Prostate gland (tissue), 2 donors: ENCODE data around the gene POP7. TPM values are rescaled to one million over a fixed set of nuclear protein-coding genes. Genes with fewer than 3 reads are reported as not detected.

Experiments
- DNase-seq: peaks from one replicate; pipeline ENCODE4 v3.0.0-alpha.2; 2019; ENCODE audit warnings: low spot score
- H3K27ac ChIP-seq, 2 donors: fragments of 200-600 bp; sonication (generic); 2 replicates each; pipeline ENCODE4 v1.5.1; 2017 to 2019
- H3K27me3 ChIP-seq: fragments of 200-600 bp; sonication (generic); replicated peaks from 2 replicates; pipeline ENCODE4 v1.5.1; 2019; ENCODE audit not compliant: insufficient read depth
- H3K36me3 ChIP-seq, 2 donors: fragments of 200-600 bp; sonication (generic); 1 replicate in 1 of 2; 2 replicates in 1 of 2; pipeline versions ENCODE4 v1.5.1 to v1.8.1; 2017 to 2019
- H3K4me1 ChIP-seq: fragments of 200-600 bp; sonication (generic); replicated peaks from 2 replicates; pipeline ENCODE4 v1.5.1; 2019
- H3K4me3 ChIP-seq, 2 donors: fragments of 200-600 bp; sonication (generic); 2 replicates each; pipeline ENCODE4 v1.5.1; 2017 to 2019
- H3K9me3 ChIP-seq: fragments of 200-600 bp; sonication (generic); 2 replicates; pipeline ENCODE4 v1.5.1; 2017
- POLR2A ChIP-seq: fragments of 450-650 bp; IDR thresholded peaks from one replicate; pipeline ENCODE4 v1.6.1; 2016; ENCODE audit warnings: antibody characterized with exemption, mild to moderate bottlenecking
- POLR2AphosphoS5 ChIP-seq: sonication (generic); formaldehyde crosslinking; IDR thresholded peaks from one replicate; pipeline ENCODE4 v1.6.1; 2017; ENCODE audit warnings: antibody characterized with exemption
- WGBS: methylation state at CpG from one replicate; pipeline ENCODE4 v1.1.5; 2018; 5-methylcytosine and 5-hydroxymethylcytosine counted together
- intact Hi-C: fragments of 100-400 bp; cut with DNase I; formaldehyde crosslinking; loops from one replicate; pipeline ENCODE4 v1.14.2; 2022
- total RNA-seq, 2 donors: library from RNA; depleted of rRNA; stranded (reverse); fragments of >200 nt; gene quantifications; one replicate each; pipeline ENCODE4 v1.1.0, GENCODE V29; 2016
- TF ChIP-seq, protein P1 (sequence below), 4 experiments: fragments of 200-600 bp in 2 of 4; fragments of 450-650 bp in 2 of 4; sonication (generic) in 2 of 4; IDR thresholded peaks; 1 replicate in 3 of 4; 2 replicates in 1 of 4; pipeline ENCODE4 v1.5.1; 2016 to 2019; ENCODE audit warnings: antibody characterized with exemption in 4 of 4, mild to moderate bottlenecking in 2 of 4, moderate library complexity in 2 of 4

The POP7 gene
- total RNA-seq, 2 donors from 2014 or later: 41.4 to 45.2 TPM

DNA sequence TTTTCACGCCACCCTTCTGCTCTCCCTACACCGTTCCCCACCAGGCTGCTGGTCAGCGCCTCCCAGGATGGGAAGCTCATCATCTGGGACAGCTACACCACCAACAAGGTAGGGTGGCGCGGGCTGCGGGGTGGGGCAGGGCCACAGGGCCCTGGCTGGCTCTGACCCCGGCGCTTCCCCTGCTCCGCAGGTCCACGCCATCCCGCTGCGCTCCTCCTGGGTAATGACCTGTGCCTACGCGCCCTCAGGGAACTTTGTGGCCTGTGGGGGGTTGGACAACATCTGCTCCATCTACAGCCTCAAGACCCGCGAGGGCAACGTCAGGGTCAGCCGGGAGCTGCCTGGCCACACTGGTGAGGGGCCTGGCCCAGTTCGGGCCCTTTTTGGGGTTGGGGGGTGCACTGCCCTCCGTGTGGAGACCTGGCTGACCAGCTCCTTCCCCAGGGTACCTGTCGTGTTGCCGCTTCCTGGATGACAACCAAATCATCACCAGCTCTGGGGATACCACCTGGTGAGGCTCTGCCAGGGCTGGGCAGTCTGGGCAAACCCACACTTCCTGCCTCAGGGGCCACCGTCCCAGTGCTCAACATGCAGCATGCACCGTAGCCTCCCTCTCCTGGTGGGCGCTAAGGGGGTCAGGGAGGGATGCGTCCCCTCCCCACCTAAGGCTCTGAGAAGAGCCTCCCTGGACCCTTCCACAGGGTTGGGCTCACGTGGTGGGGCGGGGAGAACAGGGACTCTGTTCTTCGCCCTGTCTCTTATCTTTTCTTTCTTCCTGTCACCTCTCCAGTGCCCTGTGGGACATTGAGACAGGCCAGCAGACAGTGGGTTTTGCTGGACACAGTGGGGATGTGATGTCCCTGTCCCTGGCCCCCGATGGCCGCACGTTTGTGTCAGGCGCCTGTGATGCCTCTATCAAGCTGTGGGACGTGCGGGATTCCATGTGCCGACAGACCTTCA lies 28.3 kb upstream of the POP7 start:
- H3K27ac ChIP-seq: peak overlapping the region; percentile 99

DNA sequence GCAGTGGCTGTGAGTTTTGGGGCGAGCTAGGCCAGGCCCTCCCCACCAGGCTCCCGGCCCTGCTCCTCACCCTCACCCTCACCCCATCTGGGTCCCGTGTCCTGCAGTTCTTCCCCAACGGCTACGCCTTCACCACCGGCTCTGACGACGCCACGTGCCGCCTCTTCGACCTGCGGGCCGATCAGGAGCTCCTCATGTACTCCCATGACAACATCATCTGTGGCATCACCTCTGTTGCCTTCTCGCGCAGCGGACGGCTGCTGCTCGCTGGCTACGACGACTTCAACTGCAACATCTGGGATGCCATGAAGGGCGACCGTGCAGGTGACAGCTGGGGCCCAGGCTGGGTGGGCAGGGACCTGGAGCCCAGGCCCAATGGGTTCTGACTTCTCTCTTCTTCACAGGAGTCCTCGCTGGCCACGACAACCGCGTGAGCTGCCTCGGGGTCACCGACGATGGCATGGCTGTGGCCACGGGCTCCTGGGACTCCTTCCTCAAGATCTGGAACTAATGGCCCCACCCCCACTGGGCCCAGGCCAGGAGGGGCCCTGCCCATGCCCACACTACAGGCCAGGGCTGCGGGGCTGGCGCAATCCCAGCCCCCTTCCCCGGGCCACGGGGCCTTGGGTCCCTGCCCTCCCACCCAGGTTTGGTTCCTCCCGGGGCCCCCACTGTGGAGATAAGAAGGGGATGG lies 27.5 kb upstream of the POP7 start:
- DNase-seq: no peak
- TF ChIP-seq POLR2A (no peak), POLR2AphosphoS5 (no peak)
- TF ChIP-seq, protein P1, sequence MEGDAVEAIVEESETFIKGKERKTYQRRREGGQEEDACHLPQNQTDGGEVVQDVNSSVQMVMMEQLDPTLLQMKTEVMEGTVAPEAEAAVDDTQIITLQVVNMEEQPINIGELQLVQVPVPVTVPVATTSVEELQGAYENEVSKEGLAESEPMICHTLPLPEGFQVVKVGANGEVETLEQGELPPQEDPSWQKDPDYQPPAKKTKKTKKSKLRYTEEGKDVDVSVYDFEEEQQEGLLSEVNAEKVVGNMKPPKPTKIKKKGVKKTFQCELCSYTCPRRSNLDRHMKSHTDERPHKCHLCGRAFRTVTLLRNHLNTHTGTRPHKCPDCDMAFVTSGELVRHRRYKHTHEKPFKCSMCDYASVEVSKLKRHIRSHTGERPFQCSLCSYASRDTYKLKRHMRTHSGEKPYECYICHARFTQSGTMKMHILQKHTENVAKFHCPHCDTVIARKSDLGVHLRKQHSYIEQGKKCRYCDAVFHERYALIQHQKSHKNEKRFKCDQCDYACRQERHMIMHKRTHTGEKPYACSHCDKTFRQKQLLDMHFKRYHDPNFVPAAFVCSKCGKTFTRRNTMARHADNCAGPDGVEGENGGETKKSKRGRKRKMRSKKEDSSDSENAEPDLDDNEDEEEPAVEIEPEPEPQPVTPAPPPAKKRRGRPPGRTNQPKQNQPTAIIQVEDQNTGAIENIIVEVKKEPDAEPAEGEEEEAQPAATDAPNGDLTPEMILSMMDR (IDR thresholded peaks at IDR 0.05): no peak
- Histone ChIP-seq H3K9me3 (no peaks in the 10 kb centered on the region), H3K4me3 (no peak overlapping the region), H3K36me3 (peaks cover 12 to 29% of the 10 kb centered on the region in 2 donors), H3K4me1 (peaks cover 17% of the 10 kb centered on the region), H3K27ac (peak overlapping the region; percentile 99), H3K27me3 (no peaks in the 10 kb centered on the region)
- intact Hi-C loops: loop anchor here (10.0 kb wide), 1 partner anchor 204 kb away; the partner anchor contains the start of gene TSC22D4
- 72% methylated on average over 35 of the region's 35 CpGs for WGBS

More for the DNA sequence above, 28.3 kb upstream of the POP7 start:
- intact Hi-C loops: loop anchor here (10.0 kb wide), 1 partner anchor 203 kb away; the partner anchor contains the start of gene TSC22D4
- WGBS: 86% methylated on average over 36 of the region's 36 CpGs
- Histone ChIP-seq H3K27me3 (no peaks in the 10 kb centered on the region), H3K4me3 (no peak overlapping the region), H3K4me1 (peaks cover 17% of the 10 kb centered on the region), H3K9me3 (no peaks in the 10 kb centered on the region), H3K36me3 (peaks cover 8 to 21% of the 10 kb centered on the region in 2 donors)
- DNase-seq: no peak
- TF ChIP-seq POLR2AphosphoS5 (no peak), POLR2A (no peak)
- TF ChIP-seq, protein P1 (IDR thresholded peaks at IDR 0.05): no peak

DNA sequence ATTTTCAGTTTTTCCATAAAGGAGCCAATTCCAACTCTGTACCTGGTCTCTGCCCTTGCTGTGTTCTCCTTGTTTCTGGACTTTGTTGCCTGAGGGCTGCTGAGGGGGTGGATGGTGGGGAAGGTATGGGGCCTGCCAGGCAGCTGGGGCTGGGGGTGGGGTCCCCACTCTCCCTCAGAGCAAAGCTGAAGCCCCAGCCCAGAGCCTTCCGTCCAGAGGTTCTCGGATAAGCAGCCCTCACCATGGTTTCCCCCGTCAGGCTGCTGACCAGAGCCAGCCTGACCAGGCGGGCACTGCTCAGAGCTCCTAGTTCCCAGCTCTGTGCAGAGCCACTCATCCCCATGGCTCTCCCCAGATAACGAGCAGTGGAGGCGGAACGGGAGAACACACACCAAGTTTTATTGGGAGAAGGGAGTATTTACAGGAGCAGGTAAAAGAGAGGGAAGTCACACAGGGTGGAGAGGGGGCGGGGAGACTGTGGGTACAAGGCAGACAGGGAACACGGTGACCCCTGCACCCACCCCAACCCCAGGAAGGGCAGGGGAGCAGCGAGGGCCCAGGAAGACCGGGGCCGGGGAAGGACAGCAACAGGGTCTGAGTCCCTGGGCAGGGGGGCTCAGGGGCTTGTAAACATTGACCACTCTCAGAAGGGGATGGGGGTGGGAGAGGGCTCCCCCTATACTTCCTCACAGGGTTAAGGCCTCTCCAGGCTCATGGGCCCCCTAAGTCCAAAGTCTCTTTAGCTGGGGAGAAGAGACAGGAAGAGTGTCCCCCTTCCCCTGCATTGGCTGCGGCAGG lies 26.6 kb upstream of the POP7 start:
- H3K27ac ChIP-seq: peak overlapping the region; percentile 99
- H3K4me1 ChIP-seq: peaks cover 17% of the 10 kb centered on the region
- WGBS: 26% methylated on average over 13 of the region's 13 CpGs
- DNase-seq: peak; percentile 74
- H3K9me3 ChIP-seq: no peaks in the 10 kb centered on the region
- TF ChIP-seq POLR2AphosphoS5 (peak; percentile 88), POLR2A (no peak)
- TF ChIP-seq, protein P1 (IDR thresholded peaks at IDR 0.05): no peak
- H3K36me3 ChIP-seq: peaks cover 17 to 38% of the 10 kb centered on the region in 2 donors
- no peak overlapping the region for H3K4me3 ChIP-seq
- H3K27me3 ChIP-seq: no peaks in the 10 kb centered on the region
- intact Hi-C loops: loop anchor here (10.0 kb wide), 1 partner anchor 205 kb away; the partner anchor contains the start of gene TSC22D4

DNA sequence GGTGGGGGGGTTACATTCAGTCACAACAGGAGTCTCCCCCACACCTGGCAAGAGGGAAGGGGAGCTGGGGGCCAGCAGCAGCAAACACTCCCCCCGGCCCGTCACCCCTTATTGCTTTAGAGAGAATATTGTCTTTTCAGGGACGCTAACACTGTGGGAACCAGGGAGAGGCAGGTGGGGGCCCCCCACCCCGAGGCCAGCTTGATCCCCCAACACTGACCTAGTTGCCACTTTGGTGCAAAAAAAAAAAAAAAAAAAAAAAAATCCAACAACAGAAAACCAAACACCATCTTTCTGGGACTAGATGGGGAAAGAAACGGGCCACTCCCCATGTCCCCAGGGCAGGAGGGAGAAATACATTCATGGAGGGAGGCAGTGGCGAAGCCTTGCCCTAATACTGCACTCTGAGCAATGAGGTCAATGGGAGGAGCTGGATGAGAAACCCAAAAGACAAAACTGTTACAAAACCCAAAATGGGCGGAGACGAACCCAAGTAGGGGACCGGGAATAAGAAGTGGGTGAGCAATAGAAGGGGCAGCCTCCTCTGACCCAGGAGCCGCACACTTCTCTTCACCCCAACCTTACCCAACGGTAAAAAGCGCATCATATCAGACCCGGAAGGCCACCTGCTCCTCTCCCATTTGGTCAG lies 25.9 kb upstream of the POP7 start:
- no peak for DNase-seq
- H3K27ac ChIP-seq: peak overlapping the region; percentile 99
- intact Hi-C loops: loop anchor here (10.0 kb wide), 1 partner anchor 205 kb away; the partner anchor contains the start of gene TSC22D4
- WGBS: 70% methylated on average over 13 of the region's 13 CpGs
- no peaks in the 10 kb centered on the region for H3K9me3 ChIP-seq
- peaks cover 17% of the 10 kb centered on the region for H3K4me1 ChIP-seq
- TF ChIP-seq POLR2AphosphoS5: no peak
- no peak for TF ChIP-seq POLR2A
- TF ChIP-seq, protein P1 (IDR thresholded peaks at IDR 0.05): no peak
- H3K4me3 ChIP-seq: no peak overlapping the region
- peaks cover 19 to 45% of the 10 kb centered on the region in 2 donors for H3K36me3 ChIP-seq
- no peaks in the 10 kb centered on the region for H3K27me3 ChIP-seq
